GM12878 (cell line): ENCODE data around the gene CLIP1. TPM values are rescaled to one million over a fixed set of nuclear protein-coding genes. Genes with fewer than 3 reads are reported as not detected.

Experiments used
- ATAC-seq: fragments of 200-7000 bp; cut with Tn5 transposase; 3 replicates; pipeline ENCODE4 v1.9.1; 2020; ENCODE audit warnings: mild to moderate bottlenecking, moderate library complexity
- BruUV-seq: library from RNA; stranded (reverse); fragments of 400-500 nt; replicated peaks from 2 replicates; lab custom pipeline; 2021; lab: Mats Ljungman, UMichigan
- CTCF ChIA-PET: fragments of 300-600 bp; sonication (Branson Sonifier 250); formaldehyde crosslinking; extraction: SDS; loops from one replicate; lab custom pipeline; 2021; ENCODE audit warnings: inconsistent platforms; lab: Yijun Ruan, JAX
- POLR2A ChIA-PET: fragments of 350-600 bp; formaldehyde crosslinking; extraction: SDS; loops from one replicate; lab custom pipeline; 2021; ENCODE audit warnings: inconsistent platforms; lab: Charles Lee
- RAD21 ChIA-PET: fragments of 300-600 bp; sonication (Branson Sonifier 250); formaldehyde crosslinking; loops from one replicate; lab custom pipeline; 2023; ENCODE audit warnings: antibody characterized with exemption; ENCODE audit not compliant: unreplicated experiment; lab: Charles Lee
- SMC1A ChIA-PET: fragments of 300-600 bp; sonication (Branson Sonifier 250); formaldehyde crosslinking; loops from one replicate; lab custom pipeline; 2023; ENCODE audit not compliant: unreplicated experiment, uncharacterized antibody; lab: Charles Lee
- DNase-seq: peaks from one replicate; pipeline ENCODE4 v3.0.0-alpha.2; 2011; ENCODE audit warnings: low read depth, low spot score
- FAIRE-seq: peaks from 3 replicates; lab custom pipeline; 2011; peaks lifted over from hg19 to GRCh38; lab: Jason Lieb, UNC
- H2AFZ ChIP-seq: 2 replicates; pipeline ENCODE4 v1.6.0; 2011; ENCODE audit warnings: low read depth, low read length, control low read depth; ENCODE audit not compliant: control insufficient read depth
- H3K27ac ChIP-seq: 2 replicates; pipeline ENCODE4 v1.5.1; 2011; ENCODE audit warnings: control low read depth; ENCODE audit not compliant: control insufficient read depth, insufficient read depth
- H3K27me3 ChIP-seq, 2 experiments: replicated peaks in 1 of 2; 2 replicates each; pipeline versions ENCODE4 v1.6.0 to v1.6.1; 2011; ENCODE audit warnings: low read length in 1 of 2; ENCODE audit not compliant: control insufficient read depth in 2 of 2, insufficient read depth in 2 of 2
- H3K36me3 ChIP-seq, 2 experiments: 2 replicates each; pipeline ENCODE4 v1.5.1; 2011; ENCODE audit warnings: low read length in 1 of 2; ENCODE audit not compliant: control insufficient read depth in 2 of 2, insufficient read depth in 2 of 2
- H3K4me1 ChIP-seq: 2 replicates; pipeline ENCODE4 v1.6.1; 2011; ENCODE audit warnings: mild to moderate bottlenecking, low read length, moderate library complexity, mixed read lengths; ENCODE audit not compliant: control insufficient read depth, insufficient read depth
- H3K4me2 ChIP-seq: 2 replicates; pipeline ENCODE4 v1.6.0; 2011; ENCODE audit warnings: control low read depth; ENCODE audit not compliant: control insufficient read depth, insufficient read depth
- H3K4me3 ChIP-seq: fragments of 200-600 bp; sonication (generic); 2 replicates; pipeline ENCODE4 v1.5.1; 2016
- H3K79me2 ChIP-seq: 2 replicates; pipeline ENCODE4 v1.6.0; 2011; ENCODE audit warnings: low read length; ENCODE audit not compliant: control insufficient read depth, insufficient read depth
- H3K9ac ChIP-seq: 2 replicates; pipeline ENCODE4 v1.8.0; 2011; ENCODE audit warnings: low read length, control low read depth, mixed read lengths; ENCODE audit not compliant: control insufficient read depth, insufficient read depth
- H3K9me3 ChIP-seq: replicated peaks from 3 replicates; pipeline ENCODE4 v1.5.1; 2011; ENCODE audit warnings: mild to moderate bottlenecking, low read length; ENCODE audit not compliant: control insufficient read depth, insufficient read depth
- H4K20me1 ChIP-seq: 2 replicates; pipeline ENCODE4 v1.6.0; 2011; ENCODE audit not compliant: control insufficient read depth, insufficient read depth
- FOS ChIP-seq: IDR thresholded peaks from 3 replicates; pipeline ENCODE4 v1.6.1; 2011; ENCODE audit warnings: borderline replicate concordance; ENCODE audit not compliant: insufficient read length; ENCODE audit errors: extremely low read depth
- GABPA ChIP-seq: IDR thresholded peaks from 2 replicates; pipeline ENCODE4 v1.6.1; 2014; ENCODE audit warnings: antibody characterized with exemption, low read depth, mild to moderate bottlenecking, inconsistent platforms
- KAT2A ChIP-seq: conservative IDR thresholded peaks from 2 replicates; pipeline ENCODE4 v1.6.1; 2011; ENCODE audit warnings: low read depth, low read length; ENCODE audit not compliant: control insufficient read depth
- MEF2A ChIP-seq: IDR thresholded peaks from 2 replicates; pipeline ENCODE4 v1.6.1; 2011; ENCODE audit warnings: low read depth, mild to moderate bottlenecking, low read length, moderate library complexity; ENCODE audit not compliant: insufficient read depth
- NBN ChIP-seq: fragments of 450-650 bp; IDR thresholded peaks from 2 replicates; pipeline ENCODE4 v1.6.1; 2016
- PAX5 ChIP-seq: IDR thresholded peaks from 2 replicates; pipeline ENCODE4 v1.6.1; 2011; ENCODE audit warnings: low read depth, low read length, borderline replicate concordance
- POLR2AphosphoS5 ChIP-seq: IDR thresholded peaks from 2 replicates; pipeline ENCODE4 v1.6.1; 2011; ENCODE audit warnings: mild to moderate bottlenecking, low read length, inconsistent platforms
- YBX1 ChIP-seq: fragments of 450-650 bp; IDR thresholded peaks from 2 replicates; pipeline ENCODE4 v1.6.1; 2016; ENCODE audit warnings: antibody characterized with exemption
- WGBS: methylation state at CpG from one replicate; pipeline ENCODE4 v1.1.6; 2016; ENCODE audit warnings: low lambda C conversion rate; ENCODE audit not compliant: insufficient replicate concordance, insufficient coverage; ENCODE audit errors: missing lambda C conversion rate; 5-methylcytosine and 5-hydroxymethylcytosine counted together
- in situ Hi-C: fragments of 300-500 bp; cut with MboI; formaldehyde crosslinking; loops from 9 replicates; pipeline ENCODE4 v1.14.3; 2018; ENCODE audit warnings: mixed read lengths
- intact Hi-C: fragments of 100-400 bp; cut with micrococcal nuclease; formaldehyde crosslinking; loops from one replicate; pipeline ENCODE4 v1.14.2; 2022; ENCODE audit not compliant: unreplicated experiment
- polyA plus RNA-seq, 11 experiments: library from polyadenylated mRNA; depleted of rRNA in 4 of 11; unstranded in 6 of 11; stranded (reverse) in 5 of 11; fragments of >200 nt; fragmentation: Nextera tagmentation in 4 of 11; fragmentation: Illumina TruSeq in 1 of 11; extraction: Ambion mirVana in 4 of 11; extraction: Trizol in 1 of 11; gene quantifications; 1 replicate in 1 of 11; 2 replicates in 10 of 11; pipeline versions ENCODE4 v1.2.1 to v1.2.3, GENCODE V29; 2011 to 2016; ENCODE audit warnings: inconsistent platforms in 2 of 11, missing spikeins in 2 of 11, low read depth in 1 of 11
- total RNA-seq, 4 experiments: library from RNA; depleted of rRNA in 3 of 4; stranded (reverse); fragments of >200 nt in 3 of 4; fragmentation: Illumina TruSeq in 1 of 4; extraction: Trizol in 1 of 4; gene quantifications; 2 replicates each; pipeline versions ENCODE4 v1.2.1 to v1.2.3, GENCODE V29; 2013 to 2021
- TF ChIP-seq, protein P1 (sequence below): fragments of 450-650 bp; IDR thresholded peaks from 2 replicates; pipeline ENCODE4 v1.6.1; 2016; ENCODE audit warnings: mild to moderate bottlenecking, moderate library complexity, borderline replicate concordance
- TF ChIP-seq, protein P2 (sequence below): fragments of 450-650 bp; formaldehyde crosslinking; IDR thresholded peaks from 2 replicates; pipeline ENCODE4 v1.4.0; 2022; ENCODE audit warnings: mild to moderate bottlenecking, moderate library complexity
- TF ChIP-seq, protein P3 (sequence below): fragments of 450-650 bp; IDR thresholded peaks from 2 replicates; pipeline ENCODE4 v1.6.1; 2017; ENCODE audit warnings: borderline replicate concordance
- TF ChIP-seq, protein P4 (sequence below): fragments of 450-650 bp; conservative IDR thresholded peaks from 2 replicates; pipeline ENCODE4 v1.6.1; 2017; ENCODE audit warnings: mild to moderate bottlenecking, moderate library complexity

The CLIP1 gene
- total and polyA plus RNA-seq, 10 of the 15 experiments (the other 5 are each of a cell fraction or from before 2014, with no cell fraction given) = 6.0 to 45.4 (median 25.2) TPM

DNA sequence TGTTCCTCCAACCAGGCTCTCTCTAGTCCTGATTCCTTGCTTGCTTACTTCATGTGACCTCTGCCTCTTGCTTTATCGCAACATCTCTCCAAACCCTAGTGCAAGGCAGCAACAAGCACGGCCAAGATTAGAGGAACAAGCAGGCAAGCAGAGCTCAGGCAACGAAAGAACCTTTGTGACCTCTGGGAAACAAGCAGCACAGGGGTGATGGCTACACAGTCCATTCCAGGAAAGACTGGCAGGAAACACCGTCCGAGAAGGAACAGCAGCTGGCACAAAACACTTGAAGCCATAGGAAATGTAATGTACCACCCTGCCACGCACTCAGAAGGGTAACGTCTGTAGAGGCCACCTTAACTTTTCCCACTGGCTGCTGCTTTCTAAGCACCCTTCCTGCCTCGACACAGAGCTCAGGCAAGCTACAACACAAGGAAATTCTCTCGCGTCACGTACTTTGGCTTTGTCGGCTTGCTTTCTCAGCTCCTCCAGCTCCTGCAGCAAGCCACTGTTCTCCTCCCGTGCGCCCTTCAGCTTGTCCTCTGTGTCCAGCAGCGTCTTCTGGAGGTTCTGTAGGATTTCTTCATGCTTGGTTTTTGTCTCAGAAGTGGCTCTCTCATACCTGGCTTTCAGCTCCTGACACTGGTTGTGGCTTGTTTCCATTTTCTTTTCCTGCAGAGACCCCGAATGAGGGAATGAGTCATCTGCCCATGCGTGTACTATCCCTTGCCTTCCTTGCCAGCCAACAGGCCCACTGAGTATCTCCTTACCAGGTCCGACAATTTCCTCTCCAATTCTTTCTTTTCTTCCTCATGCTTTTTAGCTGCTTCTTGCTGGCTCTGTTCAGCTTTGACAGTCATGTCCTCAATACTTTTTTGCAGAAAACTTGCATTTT, 94.7 kb downstream of the CLIP1 start:
- no peak for FAIRE-seq
- H4K20me1 ChIP-seq = no peaks in the 10 kb centered on the region
- no peaks in the 10 kb centered on the region for H3K27me3 ChIP-seq
- ChIA-PET SMC1A (no interaction called here), CTCF (interaction anchor here (1.2 to 1.3 kb wide), 2 partner anchors 9 to 11 kb away, joined by 3 to 5 read pairs; no protein-coding TSS in a partner anchor), RAD21 (no interaction called here), POLR2A (interaction anchor here (0.6 to 0.7 kb wide), 4 partner anchors 10 to 788 kb away, joined by 3 to 7 read pairs (median 3); no protein-coding TSS in a partner anchor)
- H3K79me2 ChIP-seq = no peaks in the 10 kb centered on the region
- H3K36me3 ChIP-seq = peaks cover 7 to 12% of the 10 kb centered on the region in 2 experiments; a peak in 3 of 4 replicates
- no peak overlapping the region for H3K4me2 ChIP-seq
- TSS peak; percentile 54 for BruUV-seq
- H3K9ac ChIP-seq = no peak overlapping the region
- no peak for DNase-seq
- intact Hi-C loops (no loop called here), in situ Hi-C loops (no loop called here)
- no peak overlapping the region for H2AFZ ChIP-seq
- H3K9me3 ChIP-seq = no peaks in the 10 kb centered on the region
- no peak overlapping the region for H3K4me3 ChIP-seq
- no peak overlapping the region for H3K27ac ChIP-seq
- 93% methylated on average over 18 of the region's 18 CpGs for WGBS
- H3K4me1 ChIP-seq = no peaks in the 10 kb centered on the region
- no peak for ATAC-seq
- no peak for TF ChIP-seq POLR2AphosphoS5
- no peak for TF ChIP-seq NBN
- no peak for TF ChIP-seq YBX1
- TF ChIP-seq, protein P1, sequence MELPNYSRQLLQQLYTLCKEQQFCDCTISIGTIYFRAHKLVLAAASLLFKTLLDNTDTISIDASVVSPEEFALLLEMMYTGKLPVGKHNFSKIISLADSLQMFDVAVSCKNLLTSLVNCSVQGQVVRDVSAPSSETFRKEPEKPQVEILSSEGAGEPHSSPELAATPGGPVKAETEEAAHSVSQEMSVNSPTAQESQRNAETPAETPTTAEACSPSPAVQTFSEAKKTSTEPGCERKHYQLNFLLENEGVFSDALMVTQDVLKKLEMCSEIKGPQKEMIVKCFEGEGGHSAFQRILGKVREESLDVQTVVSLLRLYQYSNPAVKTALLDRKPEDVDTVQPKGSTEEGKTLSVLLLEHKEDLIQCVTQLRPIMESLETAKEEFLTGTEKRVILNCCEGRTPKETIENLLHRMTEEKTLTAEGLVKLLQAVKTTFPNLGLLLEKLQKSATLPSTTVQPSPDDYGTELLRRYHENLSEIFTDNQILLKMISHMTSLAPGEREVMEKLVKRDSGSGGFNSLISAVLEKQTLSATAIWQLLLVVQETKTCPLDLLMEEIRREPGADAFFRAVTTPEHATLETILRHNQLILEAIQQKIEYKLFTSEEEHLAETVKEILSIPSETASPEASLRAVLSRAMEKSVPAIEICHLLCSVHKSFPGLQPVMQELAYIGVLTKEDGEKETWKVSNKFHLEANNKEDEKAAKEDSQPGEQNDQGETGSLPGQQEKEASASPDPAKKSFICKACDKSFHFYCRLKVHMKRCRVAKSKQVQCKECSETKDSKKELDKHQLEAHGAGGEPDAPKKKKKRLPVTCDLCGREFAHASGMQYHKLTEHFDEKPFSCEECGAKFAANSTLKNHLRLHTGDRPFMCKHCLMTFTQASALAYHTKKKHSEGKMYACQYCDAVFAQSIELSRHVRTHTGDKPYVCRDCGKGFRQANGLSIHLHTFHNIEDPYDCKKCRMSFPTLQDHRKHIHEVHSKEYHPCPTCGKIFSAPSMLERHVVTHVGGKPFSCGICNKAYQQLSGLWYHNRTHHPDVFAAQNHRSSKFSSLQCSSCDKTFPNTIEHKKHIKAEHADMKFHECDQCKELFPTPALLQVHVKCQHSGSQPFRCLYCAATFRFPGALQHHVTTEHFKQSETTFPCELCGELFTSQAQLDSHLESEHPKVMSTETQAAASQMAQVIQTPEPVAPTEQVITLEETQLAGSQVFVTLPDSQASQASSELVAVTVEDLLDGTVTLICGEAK = no peak
- TF ChIP-seq, protein P2, sequence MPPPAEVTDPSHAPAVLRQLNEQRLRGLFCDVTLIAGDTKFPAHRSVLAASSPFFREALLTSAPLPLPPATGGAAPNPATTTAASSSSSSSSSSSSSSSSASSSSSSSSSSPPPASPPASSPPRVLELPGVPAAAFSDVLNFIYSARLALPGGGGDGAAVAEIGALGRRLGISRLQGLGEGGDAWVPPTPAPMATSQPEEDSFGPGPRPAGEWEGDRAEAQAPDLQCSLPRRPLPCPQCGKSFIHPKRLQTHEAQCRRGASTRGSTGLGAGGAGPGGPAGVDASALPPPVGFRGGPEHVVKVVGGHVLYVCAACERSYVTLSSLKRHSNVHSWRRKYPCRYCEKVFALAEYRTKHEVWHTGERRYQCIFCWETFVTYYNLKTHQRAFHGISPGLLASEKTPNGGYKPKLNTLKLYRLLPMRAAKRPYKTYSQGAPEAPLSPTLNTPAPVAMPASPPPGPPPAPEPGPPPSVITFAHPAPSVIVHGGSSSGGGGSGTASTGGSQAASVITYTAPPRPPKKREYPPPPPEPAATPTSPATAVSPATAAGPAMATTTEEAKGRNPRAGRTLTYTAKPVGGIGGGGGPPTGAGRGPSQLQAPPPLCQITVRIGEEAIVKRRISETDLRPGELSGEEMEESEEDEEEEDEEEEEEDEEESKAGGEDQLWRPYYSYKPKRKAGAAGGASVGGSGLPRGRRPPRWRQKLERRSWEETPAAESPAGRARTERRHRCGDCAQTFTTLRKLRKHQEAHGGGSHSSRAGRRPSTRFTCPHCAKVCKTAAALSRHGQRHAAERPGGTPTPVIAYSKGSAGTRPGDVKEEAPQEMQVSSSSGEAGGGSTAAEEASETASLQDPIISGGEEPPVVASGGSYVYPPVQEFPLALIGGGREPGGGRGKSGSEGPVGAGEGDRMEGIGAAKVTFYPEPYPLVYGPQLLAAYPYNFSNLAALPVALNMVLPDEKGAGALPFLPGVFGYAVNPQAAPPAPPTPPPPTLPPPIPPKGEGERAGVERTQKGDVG (CRISPR knock-in tag) = no peak
- no peak for TF ChIP-seq GABPA
- no peak for TF ChIP-seq FOS
- TF ChIP-seq, protein P3, sequence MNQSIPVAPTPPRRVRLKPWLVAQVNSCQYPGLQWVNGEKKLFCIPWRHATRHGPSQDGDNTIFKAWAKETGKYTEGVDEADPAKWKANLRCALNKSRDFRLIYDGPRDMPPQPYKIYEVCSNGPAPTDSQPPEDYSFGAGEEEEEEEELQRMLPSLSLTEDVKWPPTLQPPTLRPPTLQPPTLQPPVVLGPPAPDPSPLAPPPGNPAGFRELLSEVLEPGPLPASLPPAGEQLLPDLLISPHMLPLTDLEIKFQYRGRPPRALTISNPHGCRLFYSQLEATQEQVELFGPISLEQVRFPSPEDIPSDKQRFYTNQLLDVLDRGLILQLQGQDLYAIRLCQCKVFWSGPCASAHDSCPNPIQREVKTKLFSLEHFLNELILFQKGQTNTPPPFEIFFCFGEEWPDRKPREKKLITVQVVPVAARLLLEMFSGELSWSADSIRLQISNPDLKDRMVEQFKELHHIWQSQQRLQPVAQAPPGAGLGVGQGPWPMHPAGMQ = no peak
- TF ChIP-seq MEF2A = no peak
- TF ChIP-seq, protein P4, sequence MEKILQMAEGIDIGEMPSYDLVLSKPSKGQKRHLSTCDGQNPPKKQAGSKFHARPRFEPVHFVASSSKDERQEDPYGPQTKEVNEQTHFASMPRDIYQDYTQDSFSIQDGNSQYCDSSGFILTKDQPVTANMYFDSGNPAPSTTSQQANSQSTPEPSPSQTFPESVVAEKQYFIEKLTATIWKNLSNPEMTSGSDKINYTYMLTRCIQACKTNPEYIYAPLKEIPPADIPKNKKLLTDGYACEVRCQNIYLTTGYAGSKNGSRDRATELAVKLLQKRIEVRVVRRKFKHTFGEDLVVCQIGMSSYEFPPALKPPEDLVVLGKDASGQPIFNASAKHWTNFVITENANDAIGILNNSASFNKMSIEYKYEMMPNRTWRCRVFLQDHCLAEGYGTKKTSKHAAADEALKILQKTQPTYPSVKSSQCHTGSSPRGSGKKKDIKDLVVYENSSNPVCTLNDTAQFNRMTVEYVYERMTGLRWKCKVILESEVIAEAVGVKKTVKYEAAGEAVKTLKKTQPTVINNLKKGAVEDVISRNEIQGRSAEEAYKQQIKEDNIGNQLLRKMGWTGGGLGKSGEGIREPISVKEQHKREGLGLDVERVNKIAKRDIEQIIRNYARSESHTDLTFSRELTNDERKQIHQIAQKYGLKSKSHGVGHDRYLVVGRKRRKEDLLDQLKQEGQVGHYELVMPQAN = no peak
- TF ChIP-seq PAX5 = no peak
- TF ChIP-seq KAT2A = no peak
